Psoas muscle (tissue), 8 donors: ENCODE results near the gene CHRDL2. TPM values are rescaled to one million over a fixed set of nuclear protein-coding genes. Genes with fewer than 3 reads are reported as not detected.
"Not testable (repeated sequence)": the region's sequence is repeated elsewhere in the genome, so short reads cannot be mapped to it uniquely, and the experiment has no call there.

Experiments used
- ATAC-seq, 4 donors: fragments of 200-7000 bp; cut with Tn5 transposase; one replicate each; pipeline ENCODE4 v1.9.1; 2020; ENCODE audit warnings: moderate library complexity in 3 of 4, mild to moderate bottlenecking in 2 of 4
- DNase-seq, 2 donors: peaks; one replicate each; pipeline ENCODE4 v3.0.0-alpha.2; 2020
- H3K27ac ChIP-seq: fragments of 200-600 bp; one replicate; pipeline ENCODE4 v1.8.0; 2022
- H3K27me3 ChIP-seq, 3 donors: fragments of 200-600 bp in 1 of 3; one replicate each; pipeline versions ENCODE4 v1.6.1 to v1.8.0; 2013 to 2022; ENCODE audit warnings: low read length in 2 of 3, mild to moderate bottlenecking in 2 of 3, moderate library complexity in 1 of 3; ENCODE audit not compliant: insufficient read depth in 3 of 3
- H3K36me3 ChIP-seq, 2 donors: fragments of 200-600 bp in 1 of 2; one replicate each; pipeline versions ENCODE4 v1.6.1 to v1.8.0; 2013 to 2022; ENCODE audit warnings: low read depth in 1 of 2, mild to moderate bottlenecking in 1 of 2, moderate library complexity in 1 of 2; ENCODE audit not compliant: insufficient read depth in 1 of 2
- H3K4me1 ChIP-seq: fragments of 200-600 bp; one replicate; pipeline ENCODE4 v1.8.0; 2022
- H3K4me3 ChIP-seq: fragments of 200-600 bp; one replicate; pipeline ENCODE4 v1.8.0; 2022; ENCODE audit warnings: mild to moderate bottlenecking
- H3K9me3 ChIP-seq: fragments of 200-600 bp; one replicate; pipeline ENCODE4 v1.8.0; 2022
- CTCF ChIP-seq: fragments of 200-600 bp; IDR thresholded peaks from one replicate; pipeline ENCODE4 v1.8.0; 2022; ENCODE audit warnings: antibody characterized with exemption
- WGBS, 3 donors: extraction: QIAGEN DNeasy Blood & Tissue Kit; methylation state at CpG; one replicate each; pipeline versions ENCODE4 v1.1.6 to v1.1.7; 2013; 5-methylcytosine and 5-hydroxymethylcytosine counted together
- intact Hi-C, 2 donors: fragments of 100-400 bp; cut with DNase I; formaldehyde crosslinking; loops; one replicate each; pipeline versions ENCODE4 v1.11.0 to v1.14.2; 2022
- polyA plus RNA-seq, 3 donors: library from polyadenylated mRNA; stranded (reverse); fragments of 200-250 nt; gene quantifications; one replicate each; pipeline ENCODE4 v1.2.3, GENCODE V29; 2013
- total RNA-seq, 4 donors: library from RNA; stranded (reverse); fragmentation: NEBNext Ultra II Directional in 2 of 4; extraction: Animal tissue kit (Norgen Biotek cat#: 25700) in 2 of 4; gene quantifications; one replicate each; pipeline versions ENCODE4 v1.2.1 to v1.2.4, GENCODE V29; 2021 to 2023
- donor health status: healthy with polysubstance abuse.
- donor health status: DM: no; HTN: no; CAD: no; lungs with moderate emphysema.
- donor health status: Bipolar disorder and iron deficiency.
- donor health status: healthy.
- donor health status: DM: yes; HTN: yes; CAD: no.
- donor health status: DM: no; HTN: no; CAD: no.
- donor health status: DM: no; HTN: no; CAD: no.
- donor health status: DM: yes; HTN: yes; CAD: no.

The CHRDL2 gene
- total and polyA plus RNA-seq, 7 donors = 0.39 to 14.1 (median 3.1) TPM

DNA sequence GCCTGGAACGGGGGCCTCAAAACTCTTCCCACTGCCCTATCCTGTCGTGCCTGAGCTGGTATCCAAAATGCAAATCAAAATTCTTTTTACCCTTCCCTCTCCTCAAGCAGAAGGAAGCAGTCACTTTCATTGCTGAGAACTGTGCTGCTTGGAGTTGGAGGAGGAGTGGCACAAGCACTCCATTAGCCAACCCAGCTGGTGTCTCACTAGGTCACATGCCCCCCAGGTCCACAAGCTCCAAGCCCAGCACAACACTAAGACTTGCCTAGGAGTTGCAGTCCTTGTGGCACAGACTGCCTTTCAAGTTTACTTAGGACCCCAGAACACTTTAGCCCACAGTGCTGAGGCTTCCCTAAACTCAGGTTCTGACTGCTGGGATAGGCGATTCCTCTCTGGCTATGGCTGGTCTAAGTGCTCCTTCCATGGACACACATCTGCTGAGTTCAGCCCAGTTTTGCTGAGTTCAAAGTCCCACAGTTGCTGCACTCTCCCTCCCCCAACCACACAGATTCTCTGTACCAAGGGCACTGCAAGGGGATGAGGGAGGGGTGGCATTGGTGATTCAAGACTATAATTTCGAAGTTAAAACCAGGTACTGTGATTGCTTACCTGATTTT lies 68.6 kb downstream of the CHRDL2 start:
- ATAC-seq = no peak
- intact Hi-C loops = no loop called here

GRCh38 chr11:74659124-74659523 lies 72.1 kb downstream of the CHRDL2 start:
- H3K9me3 ChIP-seq, H3K4me3 ChIP-seq, H3K27ac ChIP-seq, DNase-seq, H3K4me1 ChIP-seq, H3K36me3 ChIP-seq, intact Hi-C loops, ATAC-seq, H3K27me3 ChIP-seq: not testable (repeated sequence)
- 72 to 89% (median 81%) methylated on average over 4 of the region's 4 CpGs for WGBS, 3 donors

More for the DNA sequence above, 68.6 kb downstream of the CHRDL2 start:
- Histone ChIP-seq H3K36me3 (no peaks in the 10 kb centered on the region), H3K9me3 (no peaks in the 10 kb centered on the region), H3K27ac (no peak overlapping the region), H3K4me3 (no peak overlapping the region), H3K4me1 (no peaks in the 10 kb centered on the region), H3K27me3 (no peaks in the 10 kb centered on the region)
- no peak for DNase-seq
- no peak for TF ChIP-seq CTCF
- WGBS, 3 donors = 87 to 92% (median 87%) methylated on average over 4 of the region's 4 CpGs

DNA sequence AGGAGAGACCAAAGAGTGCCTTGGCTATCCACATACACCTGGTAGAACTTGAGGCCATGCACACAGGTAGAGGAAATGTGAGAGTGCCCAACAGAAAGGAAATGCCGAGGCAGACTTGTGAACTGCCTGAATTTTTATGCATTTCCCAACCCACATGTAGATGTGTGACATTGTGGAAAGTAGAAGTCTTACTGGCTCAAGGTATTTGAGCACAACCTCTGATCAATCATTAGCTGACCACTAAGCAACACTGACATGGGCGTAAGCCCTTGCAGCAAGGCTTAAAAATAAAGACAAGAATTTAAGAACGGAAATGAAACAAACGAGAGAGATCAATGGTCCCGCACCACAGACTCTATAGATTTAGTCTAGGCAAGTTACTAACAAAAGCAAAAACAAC lies 76.2 kb downstream of the CHRDL2 start:
- intact Hi-C loops = no loop called here
- Histone ChIP-seq H3K36me3 (no peaks in the 10 kb centered on the region), H3K27me3 (no peaks in the 10 kb centered on the region), H3K4me1 (no peaks in the 10 kb centered on the region), H3K27ac (no peak overlapping the region), H3K9me3 (no peaks in the 10 kb centered on the region), H3K4me3 (no peak overlapping the region)
- DNase-seq = no peak
- WGBS, 3 donors = 95 to 97% (median 96%) methylated on average over 5 of the region's 5 CpGs
- no peak for ATAC-seq
- no peak for TF ChIP-seq CTCF

- no peaks in the 10 kb centered on the region for H3K9me3 ChIP-seq
- peak; percentile 17 to 52 (median 43) for ATAC-seq
Observed at GRCh38 chr11:74650498-74650897, 80.7 kb downstream of the CHRDL2 start.

GRCh38 chr11:74648894-74649293 lies 82.3 kb downstream of the CHRDL2 start:
- H3K27ac ChIP-seq = no peak overlapping the region
- WGBS, 3 donors = 69 to 85% (median 74%) methylated on average over 4 of the region's 4 CpGs
- H3K4me3 ChIP-seq = no peak overlapping the region
- no peak for TF ChIP-seq CTCF
- H3K27me3 ChIP-seq = no peaks in the 10 kb centered on the region
- intact Hi-C loops = no loop called here
- H3K36me3 ChIP-seq = no peaks in the 10 kb centered on the region
- H3K9me3 ChIP-seq = no peaks in the 10 kb centered on the region
- DNase-seq (no peak), ATAC-seq (no peak)
- no peaks in the 10 kb centered on the region for H3K4me1 ChIP-seq

More at GRCh38 chr11:74650498-74650897, 80.7 kb downstream of the CHRDL2 start:
- WGBS, 3 donors = 55 to 63% (median 62%) methylated on average over 2 of the region's 2 CpGs
- no peaks in the 10 kb centered on the region for H3K36me3 ChIP-seq
- no peak overlapping the region for H3K4me3 ChIP-seq
- no peak overlapping the region for H3K27ac ChIP-seq
- DNase-seq = peak; percentile 13 to 26
- no peaks in the 10 kb centered on the region for H3K4me1 ChIP-seq
- intact Hi-C loops = no loop called here
- H3K27me3 ChIP-seq = no peaks in the 10 kb centered on the region
- no peak for TF ChIP-seq CTCF
